22Rv1 (cell line): ENCODE measurements around the gene POU2F1.
"Not testable (repeated sequence)": the region's sequence is repeated elsewhere in the genome, so short reads cannot be mapped to it uniquely, and the experiment has no call there.

ENCODE experiments used
- H3K27ac ChIP-seq: fragments of 450-650 bp; 2 replicates; pipeline ENCODE4 v1.5.1; 2017
- CTCF ChIP-seq: fragments of 450-650 bp; IDR thresholded peaks from 2 replicates; pipeline ENCODE4 v1.5.1; 2017; ENCODE audit warnings: mild to moderate bottlenecking
- ZFX ChIP-seq: fragments of 450-650 bp; IDR thresholded peaks from 2 replicates; pipeline ENCODE4 v1.6.1; 2017; ENCODE audit warnings: antibody characterized with exemption, borderline replicate concordance

The POU2F1 gene

DNA sequence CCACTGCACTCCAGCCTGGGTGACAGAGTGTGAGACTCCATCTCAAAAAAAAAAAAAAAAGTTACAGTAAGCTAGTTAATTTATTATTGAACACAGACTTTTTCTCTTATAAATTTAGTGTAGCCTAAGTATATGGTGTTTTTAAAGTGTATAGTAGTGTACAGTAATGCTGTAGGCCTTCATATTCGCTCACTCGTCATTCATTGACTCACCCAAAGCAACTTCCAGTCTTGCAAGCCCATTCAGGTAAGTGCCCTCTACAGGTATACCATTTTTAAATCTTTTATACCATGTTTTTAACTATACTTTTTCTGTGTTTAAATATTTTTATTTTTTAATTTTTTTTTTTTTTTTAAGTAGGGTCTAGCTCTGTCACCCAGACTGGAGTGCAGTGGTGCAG lies 12.1 kb downstream of the POU2F1 start:
- TF ChIP-seq ZFX = no peak
- TF ChIP-seq CTCF = no peak
- H3K27ac ChIP-seq = no peak overlapping the region

- H3K27ac ChIP-seq = no peak overlapping the region
- TF ChIP-seq CTCF (no peak), ZFX (no peak)
These were observed 12.7 kb downstream of the POU2F1 start for GRCh38 chr1:167233373-167233772.

- TF ChIP-seq ZFX (no peak), CTCF (no peak)
- H3K27ac ChIP-seq = no peak overlapping the region
These were observed 16.3 kb downstream of the POU2F1 start for GRCh38 chr1:167237000-167237399.

DNA sequence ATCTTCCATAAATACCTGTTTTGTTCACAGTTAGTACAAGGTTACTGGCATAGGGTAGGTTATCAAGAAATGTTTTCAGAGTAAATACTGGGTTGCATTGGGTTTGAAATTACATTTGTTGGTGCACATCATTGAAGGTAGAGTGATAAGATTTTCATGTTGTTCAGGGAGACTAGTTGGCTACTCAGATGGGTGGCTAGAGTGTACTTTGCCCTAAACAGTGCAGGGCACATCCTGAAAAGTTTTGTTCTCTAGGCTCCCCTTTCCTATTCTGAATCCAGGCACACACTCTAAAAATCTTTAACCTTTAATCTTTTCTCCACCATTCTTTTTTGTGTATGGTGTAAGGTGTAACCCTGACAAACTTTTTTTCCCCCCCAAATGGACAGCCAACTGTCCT lies 18.0 kb downstream of the POU2F1 start:
- no peak overlapping the region for H3K27ac ChIP-seq
- TF ChIP-seq ZFX = no peak
- TF ChIP-seq CTCF = no peak

DNA sequence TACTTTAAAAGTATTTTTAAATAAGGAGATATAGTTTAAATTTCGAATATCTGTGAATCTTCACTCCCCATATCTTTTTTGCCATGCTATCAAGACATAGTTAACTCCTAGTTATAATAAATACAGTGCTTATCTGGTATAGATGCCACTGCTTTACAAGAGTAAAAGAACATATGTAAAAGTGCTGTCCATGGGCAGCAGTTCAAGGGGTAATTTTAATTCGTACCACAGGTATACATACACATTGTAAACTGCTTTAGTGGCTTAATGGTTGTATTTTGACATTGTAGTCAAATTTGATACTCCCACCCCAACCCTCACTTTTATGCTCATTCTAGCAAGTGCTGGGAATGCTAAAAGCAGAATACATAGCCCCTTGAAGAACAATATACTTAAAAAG lies 18.6 kb downstream of the POU2F1 start:
- TF ChIP-seq ZFX (no peak), CTCF (no peak)
- H3K27ac ChIP-seq = no peak overlapping the region

DNA sequence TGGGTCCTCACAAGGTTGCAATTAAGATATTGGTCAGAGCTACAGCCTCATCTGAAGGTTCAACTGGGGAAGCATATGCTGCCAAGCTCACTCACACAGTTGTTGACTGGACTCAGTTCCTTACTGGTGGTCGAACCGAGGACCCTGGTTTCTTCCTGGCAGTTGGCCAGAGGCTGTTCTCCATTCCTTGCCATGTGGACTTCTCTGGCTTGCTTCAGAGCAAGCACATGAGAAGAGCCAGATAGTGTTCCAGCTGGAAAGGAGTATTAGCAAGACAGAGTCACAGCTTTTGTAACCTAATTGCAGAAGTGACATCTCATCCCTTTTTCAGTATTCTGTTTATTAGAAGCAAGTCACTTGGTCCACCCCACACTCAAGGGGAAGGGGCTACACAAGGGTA lies 23.6 kb downstream of the POU2F1 start:
- TF ChIP-seq CTCF (no peak), ZFX (no peak)
- no peak overlapping the region for H3K27ac ChIP-seq

DNA sequence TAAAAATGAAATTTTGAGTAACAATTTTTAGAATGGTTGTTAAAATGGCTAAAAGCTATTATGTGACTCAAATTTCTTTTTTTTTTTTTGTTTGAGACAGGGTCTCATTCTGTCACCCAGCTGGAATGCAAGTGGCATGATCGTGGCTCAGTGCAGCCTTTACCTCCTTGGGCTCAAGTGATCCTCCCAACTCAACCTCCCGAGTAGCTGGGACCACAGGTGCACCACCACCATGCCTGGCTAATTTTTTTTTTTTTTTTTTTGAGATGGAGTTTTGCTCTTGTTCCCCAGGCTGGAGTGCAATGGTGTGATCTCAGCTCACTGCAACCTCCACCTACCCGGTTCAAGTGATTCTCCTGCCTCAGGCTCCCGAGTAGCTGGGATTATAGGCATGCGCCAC lies 24.5 kb downstream of the POU2F1 start:
- not testable (repeated sequence) for H3K27ac ChIP-seq

- H3K27ac ChIP-seq = no peak overlapping the region
- TF ChIP-seq ZFX = no peak
- TF ChIP-seq CTCF = no peak
These were observed 26.3 kb downstream of the POU2F1 start for GRCh38 chr1:167246971-167247370.
